Hepatocyte (in vitro differentiated cells): ENCODE data around the gene ACD.

ENCODE experiments used
- EZH2phosphoT487 ChIP-seq: fragments of 200-600 bp; sonication (generic); IDR thresholded peaks from one replicate; pipeline ENCODE4 v1.6.1; 2018; ENCODE audit warnings: antibody characterized with exemption, mild to moderate bottlenecking, low read depth, moderate library complexity; ENCODE audit not compliant: unreplicated experiment, severe bottlenecking
- TF ChIP-seq, protein P1 (sequence below): fragments of 200-600 bp; sonication (generic); IDR thresholded peaks from 2 replicates; pipeline ENCODE4 v1.5.1; 2016; ENCODE audit warnings: antibody characterized with exemption, mild to moderate bottlenecking; ENCODE audit not compliant: poor library complexity

- TF ChIP-seq, protein P1, sequence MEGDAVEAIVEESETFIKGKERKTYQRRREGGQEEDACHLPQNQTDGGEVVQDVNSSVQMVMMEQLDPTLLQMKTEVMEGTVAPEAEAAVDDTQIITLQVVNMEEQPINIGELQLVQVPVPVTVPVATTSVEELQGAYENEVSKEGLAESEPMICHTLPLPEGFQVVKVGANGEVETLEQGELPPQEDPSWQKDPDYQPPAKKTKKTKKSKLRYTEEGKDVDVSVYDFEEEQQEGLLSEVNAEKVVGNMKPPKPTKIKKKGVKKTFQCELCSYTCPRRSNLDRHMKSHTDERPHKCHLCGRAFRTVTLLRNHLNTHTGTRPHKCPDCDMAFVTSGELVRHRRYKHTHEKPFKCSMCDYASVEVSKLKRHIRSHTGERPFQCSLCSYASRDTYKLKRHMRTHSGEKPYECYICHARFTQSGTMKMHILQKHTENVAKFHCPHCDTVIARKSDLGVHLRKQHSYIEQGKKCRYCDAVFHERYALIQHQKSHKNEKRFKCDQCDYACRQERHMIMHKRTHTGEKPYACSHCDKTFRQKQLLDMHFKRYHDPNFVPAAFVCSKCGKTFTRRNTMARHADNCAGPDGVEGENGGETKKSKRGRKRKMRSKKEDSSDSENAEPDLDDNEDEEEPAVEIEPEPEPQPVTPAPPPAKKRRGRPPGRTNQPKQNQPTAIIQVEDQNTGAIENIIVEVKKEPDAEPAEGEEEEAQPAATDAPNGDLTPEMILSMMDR = no peak
- no peak for TF ChIP-seq EZH2phosphoT487
These were observed 18.4 kb upstream of the ACD start for GRCh38 chr16:67678354-67679023.
